GM06990 (cell line): ENCODE results near the gene SCAMP5.

ENCODE experiments used
- DNase-seq: peaks from one replicate; pipeline ENCODE4 v3.0.0-alpha.2; 2011; ENCODE audit not compliant: insufficient read length; ENCODE audit errors: extremely low read depth
- H3K27me3 ChIP-seq: replicated peaks from 2 replicates; pipeline ENCODE4 v1.6.0; 2011; ENCODE audit warnings: low read length; ENCODE audit not compliant: control insufficient read depth, insufficient read depth
- H3K36me3 ChIP-seq: 2 replicates; pipeline ENCODE4 v1.5.1; 2011; ENCODE audit warnings: low read length; ENCODE audit not compliant: control insufficient read depth, insufficient read depth
- H3K4me3 ChIP-seq: replicated peaks from 2 replicates; pipeline ENCODE4 v1.5.1; 2011; ENCODE audit warnings: low read depth, mild to moderate bottlenecking, control low read depth, low read length
- CTCF ChIP-seq: IDR thresholded peaks from 2 replicates; pipeline ENCODE4 v1.5.1; 2011; ENCODE audit warnings: low read length, control low read depth, mild to moderate bottlenecking, inconsistent platforms; ENCODE audit not compliant: insufficient read depth, poor library complexity, severe bottlenecking

SCAMP5 gene

GRCh38 chr15:75050283-75050682, 54.9 kb downstream of the SCAMP5 start:
- no peaks in the 10 kb centered on the region for H3K27me3 ChIP-seq
- TF ChIP-seq CTCF: no peak
- peaks cover 15% of the 10 kb centered on the region for H3K36me3 ChIP-seq
- DNase-seq: no peak
- H3K4me3 ChIP-seq: no peak overlapping the region

- Histone ChIP-seq H3K27me3 (no peaks in the 10 kb centered on the region), H3K36me3 (peaks cover 14% of the 10 kb centered on the region), H3K4me3 (no peak overlapping the region)
- no peak for TF ChIP-seq CTCF
- no peak for DNase-seq
Measured at GRCh38 chr15:75051191-75051608, 55.8 kb downstream of the SCAMP5 start.

- no peaks in the 10 kb centered on the region for H3K27me3 ChIP-seq
Measured at GRCh38 chr15:75051711-75052110, 56.3 kb downstream of the SCAMP5 start.

GRCh38 chr15:75052972-75053747, 57.8 kb downstream of the SCAMP5 start:
- Histone ChIP-seq H3K36me3 (peaks cover 13% of the 10 kb centered on the region), H3K4me3 (no peak overlapping the region), H3K27me3 (no peaks in the 10 kb centered on the region)
- DNase-seq: no peak
- TF ChIP-seq CTCF: no peak

More at GRCh38 chr15:75051711-75052110, 56.3 kb downstream of the SCAMP5 start:
- no peak for TF ChIP-seq CTCF
- Histone ChIP-seq H3K36me3 (peaks cover 14% of the 10 kb centered on the region), H3K4me3 (no peak overlapping the region)
- DNase-seq: no peak

GRCh38 chr15:75053748-75054125, 58.4 kb downstream of the SCAMP5 start:
- no peaks in the 10 kb centered on the region for H3K27me3 ChIP-seq
- DNase-seq: no peak
- TF ChIP-seq CTCF: no peak

More at GRCh38 chr15:75053748-75054125, 58.4 kb downstream of the SCAMP5 start:
- peaks cover 8% of the 10 kb centered on the region for H3K36me3 ChIP-seq
- no peak overlapping the region for H3K4me3 ChIP-seq
